GM18951 (cell line): ENCODE measurements around the gene SELENOV.

Experiments used
- POLR2A ChIP-seq: IDR thresholded peaks from 4 replicates; pipeline ENCODE4 v1.6.1; 2011; ENCODE audit warnings: mild to moderate bottlenecking; ENCODE audit not compliant: insufficient read length, insufficient read depth; ENCODE audit errors: extremely low read depth
- in situ Hi-C: fragments of 300-500 bp; cut with MboI; formaldehyde crosslinking; loops from one replicate; pipeline ENCODE4 v1.12.0; 2022; ENCODE audit warnings: low sequenced_read_pairs, mixed read lengths, inconsistent platforms; ENCODE audit not compliant: unreplicated experiment

SELENOV gene

GRCh38 chr19:39518975-39519374 lies 4.0 kb downstream of the SELENOV start:
- in situ Hi-C loops: no loop called here

GRCh38 chr19:39520541-39521484 lies 5.9 kb downstream of the SELENOV start:
- no peak for TF ChIP-seq POLR2A
- in situ Hi-C loops: no loop called here

More at GRCh38 chr19:39518975-39519374, 4.0 kb downstream of the SELENOV start:
- TF ChIP-seq POLR2A: no peak

DNA sequence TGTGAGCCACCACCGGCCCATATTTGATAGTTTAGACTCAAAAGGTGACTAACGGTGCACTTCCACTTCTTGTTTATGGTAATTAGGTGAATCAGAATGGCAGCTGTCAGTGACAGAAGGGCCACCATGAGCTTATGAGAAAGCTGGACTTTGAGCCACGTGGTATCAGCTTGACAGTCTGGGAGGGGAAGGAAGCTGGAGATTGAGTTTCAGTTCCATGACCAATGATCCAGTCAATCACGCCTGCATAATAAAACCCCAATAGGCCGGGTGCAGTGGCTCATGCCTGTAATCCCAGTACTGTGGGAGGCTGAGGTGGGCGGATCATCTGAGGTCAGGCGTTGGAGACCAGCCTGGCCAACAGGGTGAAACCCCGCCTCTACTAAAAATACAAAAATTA lies 9.6 kb downstream of the SELENOV start:
- no peak for TF ChIP-seq POLR2A
- in situ Hi-C loops: no loop called here

GRCh38 chr19:39525205-39525604 lies 10.3 kb downstream of the SELENOV start:
- no peak for TF ChIP-seq POLR2A
- in situ Hi-C loops: no loop called here

DNA sequence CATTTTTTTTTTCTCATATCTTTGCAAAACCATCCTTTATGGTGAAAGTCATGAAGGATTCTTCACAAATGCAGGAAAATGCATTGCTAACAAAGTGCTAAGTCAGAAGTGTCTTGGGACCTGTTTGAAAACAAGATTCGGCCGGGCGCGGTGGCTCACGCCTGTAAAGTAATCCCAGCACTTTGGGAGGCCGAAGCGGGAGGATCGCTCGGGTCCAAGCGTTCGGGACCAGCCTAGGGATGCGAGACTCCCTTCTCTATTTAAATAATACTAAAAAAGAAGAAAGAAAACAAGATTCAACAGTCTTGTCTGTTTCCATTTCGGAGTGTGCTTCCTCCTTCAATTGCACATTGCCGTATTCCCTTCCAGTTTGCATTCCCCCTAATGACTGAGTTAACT lies 16.9 kb downstream of the SELENOV start:
- in situ Hi-C loops: loop anchor here (10.0 kb wide), 1 partner anchor 417 kb away; no protein-coding TSS in a partner anchor

GRCh38 chr19:39532233-39533002 lies 17.5 kb downstream of the SELENOV start, which contains the start of gene EID2B:
Gene EID2B (minus strand): TSS chr19:39532852. CDS start chr19:39532802, 50 bp downstream.
- in situ Hi-C loops: loop anchor here (10.0 kb wide), 1 partner anchor 418 kb away; no protein-coding TSS in a partner anchor
- TF ChIP-seq POLR2A: peak; percentile 71

More for the DNA sequence above, 16.9 kb downstream of the SELENOV start:
- TF ChIP-seq POLR2A: no peak

DNA sequence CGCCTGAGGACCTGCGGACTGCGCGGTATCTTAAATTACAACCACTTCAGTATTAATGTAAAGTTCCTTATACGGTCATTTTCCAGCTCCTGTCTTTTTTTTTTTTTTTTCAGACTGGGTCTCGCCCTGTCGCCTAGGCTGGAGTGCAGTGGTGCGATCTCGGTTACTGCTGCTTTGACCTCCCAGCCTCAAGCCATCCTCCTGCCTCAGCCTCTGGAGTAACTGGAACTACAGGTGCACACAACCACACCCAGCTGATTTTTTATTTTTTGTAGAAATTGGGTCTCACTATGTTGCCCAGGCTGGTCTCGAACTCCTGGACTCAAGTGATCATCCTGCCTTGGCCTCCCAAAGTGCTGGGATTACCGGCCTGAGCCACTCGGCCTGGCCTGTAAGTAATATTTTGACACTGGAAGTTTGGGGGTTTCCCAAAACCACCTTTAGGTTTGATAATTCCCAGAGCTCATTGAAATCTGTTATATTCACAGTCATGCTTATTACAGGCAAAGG lies 18.1 kb downstream of the SELENOV start:
- TF ChIP-seq POLR2A: no peak
- in situ Hi-C loops: loop anchor here (10.0 kb wide), 1 partner anchor 418 kb away; no protein-coding TSS in a partner anchor

GRCh38 chr19:39533791-39534190 lies 18.9 kb downstream of the SELENOV start:
- TF ChIP-seq POLR2A: no peak
- in situ Hi-C loops: loop anchor here (10.0 kb wide), 1 partner anchor 419 kb away; no protein-coding TSS in a partner anchor

- TF ChIP-seq POLR2A: no peak
- in situ Hi-C loops: loop anchor here (10.0 kb wide), 1 partner anchor 424 kb away; no protein-coding TSS in a partner anchor
Observed at GRCh38 chr19:39539165-39539517, 24.2 kb downstream of the SELENOV start.

- in situ Hi-C loops: loop anchor here (10.0 kb wide), 1 partner anchor 425 kb away; no protein-coding TSS in a partner anchor
- TF ChIP-seq POLR2A: peak; percentile 87
Observed at GRCh38 chr19:39539518-39540332, 24.8 kb downstream of the SELENOV start, which contains the start of gene EID2. Gene EID2 (minus strand): TSS chr19:39540161. CDS start chr19:39540079, 82 bp downstream.

DNA sequence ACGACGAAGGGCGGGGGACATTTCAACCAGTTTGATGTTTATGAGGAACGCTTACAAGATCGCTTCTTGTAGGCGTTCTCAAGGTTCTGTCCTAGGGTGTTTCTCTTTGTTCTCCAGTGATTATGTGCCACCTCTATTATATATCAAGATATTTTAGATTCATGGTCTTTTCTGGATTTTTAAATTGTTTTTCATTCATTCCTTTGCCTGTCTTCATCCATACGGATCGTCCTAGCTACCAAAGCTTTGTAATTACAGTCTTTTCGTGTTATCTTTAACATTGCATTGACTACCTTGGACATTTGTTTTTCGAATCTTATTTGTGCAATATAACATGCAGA lies 25.4 kb downstream of the SELENOV start:
- TF ChIP-seq POLR2A: no peak
- in situ Hi-C loops: no loop called here

- in situ Hi-C loops: no loop called here
- TF ChIP-seq POLR2A: no peak
Observed at GRCh38 chr19:39542206-39542605, 27.3 kb downstream of the SELENOV start.
